NCI-H187 (cell line): ENCODE results near the gene HGS.

Source experiments
- DNase-seq, 2 experiments: peaks; one replicate each; lab custom pipeline; 2025; lab: John Stamatoyannopoulos, UW

HGS gene

DNA sequence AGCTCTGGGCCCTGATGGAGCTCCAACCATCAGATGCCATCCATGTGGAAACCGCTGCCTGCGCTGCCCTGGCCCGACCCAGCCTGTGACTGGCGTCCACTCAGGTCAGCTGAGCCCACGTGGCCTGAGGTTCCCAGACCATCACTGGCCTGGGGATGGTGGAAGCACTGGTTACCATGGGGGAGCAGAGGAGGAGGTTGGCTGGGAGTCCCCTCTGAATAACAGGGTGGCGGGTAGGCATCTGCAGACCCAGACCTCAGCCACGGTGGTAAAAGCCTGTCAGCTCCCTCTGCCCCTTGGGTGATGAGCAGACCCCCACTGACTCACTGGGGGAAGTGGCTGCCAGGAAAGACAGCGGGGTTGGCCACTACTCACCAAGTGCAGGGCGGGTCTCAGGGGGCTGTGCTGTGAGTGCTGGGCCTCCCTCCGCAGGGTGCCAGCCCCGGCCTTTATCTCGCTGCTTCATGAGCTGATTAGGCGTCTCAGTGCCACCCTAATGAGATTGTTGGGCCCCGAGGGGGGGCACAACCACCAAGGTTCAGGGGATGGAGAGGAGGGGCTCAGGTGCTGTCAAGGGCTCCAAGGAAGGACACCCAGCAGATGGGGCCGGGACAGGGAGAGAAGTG is 27.6 kb upstream of the HGS start, which contains the start of gene PDE6G:
Gene PDE6G (minus strand): TSS at position 425 of the 626 bp plus-strand sequence. CDS start 3,237 bp downstream, outside the sequence.
- no peak for DNase-seq

DNA sequence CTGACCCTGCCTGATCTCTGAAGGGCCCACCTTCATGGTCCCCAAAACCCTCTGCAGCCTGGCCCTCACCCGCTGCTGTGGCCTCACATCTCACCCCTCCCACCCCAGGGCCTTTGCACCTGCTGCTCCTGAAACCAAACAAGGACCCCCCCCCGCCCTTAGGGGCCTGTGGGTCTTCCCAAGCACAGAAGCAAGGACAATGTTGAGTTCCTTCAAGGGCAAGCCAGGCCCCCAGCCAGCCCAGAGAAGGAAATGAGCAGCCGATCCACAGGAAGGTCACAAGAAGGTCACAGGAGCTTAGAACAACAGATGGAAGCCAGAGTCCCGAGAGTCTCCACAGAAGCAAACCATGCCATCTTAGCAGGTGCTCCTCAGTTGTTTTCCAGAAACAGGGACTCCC is 27.0 kb upstream of the HGS start:
- no peak for DNase-seq

DNA sequence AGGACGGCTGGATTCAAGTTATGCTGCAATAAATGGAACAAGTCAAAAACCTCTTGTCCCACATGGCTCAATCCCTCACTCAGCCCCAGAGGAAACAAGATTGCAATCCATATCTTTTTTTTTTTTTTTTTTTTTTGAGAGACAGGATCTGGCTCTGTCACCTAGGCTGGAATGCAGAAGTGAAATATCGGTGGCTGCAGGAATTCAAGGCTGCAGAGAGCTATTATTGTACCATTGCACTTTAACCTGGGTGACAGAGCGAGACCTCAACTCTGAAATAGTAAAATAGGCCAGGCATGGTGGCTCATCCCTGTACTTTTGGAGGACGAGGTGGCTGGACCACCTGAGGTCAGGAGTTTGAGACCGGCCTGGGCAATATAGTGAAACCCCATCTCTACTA is 24.8 kb upstream of the HGS start:
- DNase-seq = no peak

GRCh38 chr17:81660441-81660840 is 23.4 kb upstream of the HGS start:
- DNase-seq = no peak

DNA sequence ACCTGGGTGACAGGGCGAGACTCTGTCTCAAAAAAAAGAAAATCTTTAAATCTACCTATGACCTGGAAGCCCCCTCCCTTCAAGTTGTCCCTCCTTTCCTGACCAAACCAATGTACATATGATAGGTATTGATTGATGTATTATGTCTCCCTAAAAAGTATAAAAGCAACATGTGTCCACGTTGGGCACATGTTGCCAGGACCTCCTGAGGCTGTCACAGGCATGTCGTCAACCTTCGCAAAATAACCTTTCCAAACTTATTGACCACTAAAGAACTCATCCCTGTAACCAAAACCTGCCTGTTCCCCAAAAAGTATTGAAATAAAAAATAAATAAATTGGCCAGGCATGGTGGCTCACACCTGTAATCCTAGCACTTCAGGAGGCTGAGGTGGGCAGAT is 21.8 kb upstream of the HGS start:
- no peak for DNase-seq

DNA sequence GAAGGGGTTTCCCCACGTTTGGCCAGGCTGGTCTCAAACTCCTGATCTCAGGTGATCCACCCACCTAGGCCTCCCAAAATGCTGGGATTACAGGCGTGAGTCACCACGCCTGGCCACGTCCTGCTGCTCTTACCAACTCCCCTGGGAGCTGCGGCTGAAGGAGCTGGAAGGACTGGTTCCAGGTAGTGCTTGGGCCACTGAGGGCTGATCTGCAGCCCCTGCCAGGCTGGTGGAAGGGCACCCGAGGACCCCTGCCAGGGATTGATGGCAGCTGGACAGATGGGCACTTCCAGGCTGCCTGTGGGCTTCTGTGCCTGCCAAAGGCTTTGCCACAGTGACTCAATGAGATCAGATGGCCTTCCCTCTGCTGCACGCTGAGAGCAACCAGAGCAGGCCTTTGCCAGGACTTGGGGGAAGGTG is 19.8 kb upstream of the HGS start:
- DNase-seq = no peak

DNA sequence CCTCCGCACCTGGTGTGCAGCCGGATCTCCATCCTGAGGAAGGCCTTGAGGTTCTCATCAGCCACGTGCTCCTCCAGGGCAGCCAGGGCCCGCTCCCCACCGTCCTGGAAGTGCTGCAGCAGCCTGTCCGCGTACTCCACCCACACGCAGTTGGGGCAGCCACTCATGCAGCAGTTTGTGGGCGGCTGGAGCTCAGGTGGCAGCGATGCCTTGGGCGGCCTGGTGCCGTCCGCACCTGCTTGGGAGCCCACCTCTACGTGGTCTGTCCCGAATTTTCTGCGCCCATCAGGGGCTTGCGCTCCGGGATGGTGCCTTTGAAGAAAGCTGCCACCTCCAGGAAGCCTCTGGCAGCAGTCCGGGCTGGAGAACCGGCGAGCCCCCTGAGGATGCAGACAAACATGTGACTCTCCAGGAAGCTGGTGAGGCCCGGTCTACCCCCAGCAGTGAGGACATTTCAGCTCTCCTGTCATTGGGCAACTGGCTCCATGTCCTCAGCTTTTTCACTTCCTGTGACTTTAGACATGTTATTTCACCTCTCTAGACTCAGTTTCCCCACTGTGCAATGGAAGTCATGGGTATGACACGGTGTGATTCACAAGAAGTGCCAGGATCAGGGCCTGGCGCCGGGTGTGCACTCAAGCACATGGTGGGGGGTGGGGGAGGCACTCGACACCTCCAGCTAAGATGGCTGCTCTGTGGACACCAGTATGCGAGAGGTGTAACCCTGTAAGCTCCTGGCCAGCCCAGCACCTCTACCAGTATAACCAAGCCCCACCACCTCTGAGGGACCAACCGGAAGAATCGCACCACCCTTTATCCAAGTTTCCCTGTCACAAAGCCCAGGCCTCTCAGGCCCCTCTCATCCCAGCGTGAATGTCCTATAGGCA is 18.4 kb upstream of the HGS start:
- no peak for DNase-seq

- DNase-seq = no peak
These were observed 17.8 kb upstream of the HGS start for GRCh38 chr17:81666092-81666341.

DNA sequence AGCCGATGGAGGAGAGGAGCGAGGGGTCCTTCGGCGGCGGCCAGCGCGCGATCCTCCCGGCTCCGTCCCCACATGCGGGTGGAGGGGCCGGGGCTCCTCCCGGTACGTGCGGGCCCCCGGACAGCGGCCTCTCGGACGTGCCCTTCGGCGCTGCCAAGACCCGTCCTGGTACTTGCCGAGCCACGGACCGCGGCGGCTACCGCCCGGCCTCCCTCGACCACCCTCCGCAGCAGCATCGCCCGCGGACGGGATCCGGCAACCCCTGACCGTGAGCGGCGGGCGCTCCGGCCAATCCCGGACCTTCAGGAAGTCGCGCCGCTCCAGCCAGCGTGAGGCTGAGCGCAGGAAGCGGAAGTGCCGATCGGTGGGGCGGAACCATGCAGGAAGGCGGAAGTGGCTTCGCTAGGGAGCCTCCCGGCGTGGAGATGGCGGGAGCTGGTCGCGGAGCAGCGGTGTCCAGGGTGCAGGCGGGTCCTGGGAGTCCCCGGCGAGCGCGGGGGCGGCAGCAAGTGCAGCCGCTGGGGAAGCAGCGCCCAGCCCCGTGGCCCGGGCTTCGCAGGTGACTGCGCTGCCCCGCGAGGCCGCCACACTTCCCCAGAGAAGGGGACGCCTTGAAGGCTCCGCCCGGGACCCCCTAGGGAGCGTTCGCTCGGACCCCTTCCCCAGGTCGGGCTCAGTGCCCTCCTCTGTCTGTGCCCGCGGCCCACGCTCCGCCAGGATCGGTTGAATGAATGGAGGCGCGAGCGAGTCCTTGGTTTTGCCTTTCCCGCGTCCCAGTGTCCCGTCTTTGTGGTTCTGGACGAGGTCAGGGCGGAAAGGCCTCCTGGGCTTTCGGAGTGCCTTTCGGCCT is 17.2 kb upstream of the HGS start, which contains the start of the genes CCDC137 and OXLD1:
Gene CCDC137 (plus strand): TSS at position 396 of the 850 bp plus-strand sequence. CDS start 30 bp downstream, at position 426.
Gene OXLD1 (minus strand): TSS at position 264 of the 850 bp plus-strand sequence. CDS start 28 bp downstream, at position 236.
- DNase-seq = peak; percentile 73 to 87

DNA sequence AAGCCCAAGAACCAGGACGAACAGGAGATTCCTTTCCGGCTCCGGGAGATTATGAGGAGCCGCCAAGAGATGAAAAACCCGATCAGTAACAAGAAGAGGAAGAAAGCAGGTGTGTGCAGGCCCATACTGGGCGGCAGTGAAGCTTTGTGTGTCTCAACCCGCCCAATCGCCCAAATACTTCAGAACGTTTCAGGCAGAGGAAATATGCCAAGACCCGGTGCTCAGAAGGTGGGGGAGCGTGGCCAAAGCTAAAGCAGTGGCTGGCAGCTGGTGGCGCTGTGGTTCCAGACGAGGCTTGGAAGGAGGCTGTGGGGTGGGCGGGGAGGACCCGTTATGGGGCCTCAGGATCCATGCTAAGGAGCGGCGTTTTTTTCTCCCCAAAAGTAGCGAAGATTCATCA is 16.1 kb upstream of the HGS start:
- no peak for DNase-seq

- no peak for DNase-seq
These were observed 11.3 kb upstream of the HGS start for GRCh38 chr17:81672504-81672903.

DNA sequence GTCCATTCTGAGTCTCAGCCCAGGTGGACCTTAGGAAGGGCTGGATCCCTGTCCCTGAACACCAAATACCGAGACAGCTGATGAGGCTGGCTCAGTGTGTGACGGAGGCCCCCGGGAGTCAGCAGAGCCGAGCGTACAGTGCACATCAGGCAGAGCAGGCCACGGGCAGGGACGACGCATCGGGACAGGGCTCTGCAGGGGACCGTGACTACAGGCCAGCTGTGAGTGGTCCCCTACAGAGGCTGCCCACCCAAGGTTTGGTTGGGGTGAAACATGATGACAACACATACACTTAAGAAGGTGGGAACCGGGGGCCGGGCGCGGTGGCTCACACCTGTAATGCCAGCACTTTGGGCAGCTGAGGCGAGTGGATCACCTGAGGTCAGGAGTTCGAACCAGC is 10.9 kb upstream of the HGS start:
- no peak for DNase-seq

- DNase-seq = no peak
These were observed 10.1 kb upstream of the HGS start for GRCh38 chr17:81673561-81674258.

DNA sequence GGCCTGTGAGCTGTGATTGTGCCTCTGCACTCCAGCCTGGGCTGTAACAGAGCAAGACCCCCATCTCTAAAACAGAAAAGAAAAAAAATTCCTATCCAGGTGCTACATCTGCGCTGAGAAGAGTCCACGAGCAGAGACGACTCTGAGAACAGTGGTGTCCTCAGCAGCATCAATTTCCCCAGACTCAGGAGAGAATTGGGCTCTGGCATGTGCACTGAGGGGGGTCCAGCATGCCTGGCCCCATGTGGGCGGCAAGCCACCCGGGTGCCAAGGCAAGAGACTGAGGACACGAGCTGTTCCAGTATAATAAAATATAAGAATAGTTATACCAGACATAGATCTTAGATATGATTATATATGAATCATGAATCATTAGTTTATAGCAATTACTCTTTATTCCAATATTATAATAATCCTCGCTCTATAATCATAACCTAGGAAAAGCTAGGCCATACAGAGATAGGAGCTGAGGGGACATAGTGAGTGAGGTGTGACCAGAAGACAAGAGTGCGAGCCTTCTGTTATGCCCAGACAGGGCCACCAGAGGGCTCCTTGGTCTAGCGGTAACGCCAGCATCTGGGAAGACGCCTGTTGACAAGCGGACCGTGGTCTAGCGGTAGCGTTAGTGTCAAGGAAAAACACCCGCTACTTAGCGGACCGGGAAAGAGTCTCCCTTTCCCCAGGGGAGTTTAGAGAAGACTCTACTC is 8.1 kb upstream of the HGS start:
- DNase-seq = peak in 1 of 2 experiments; percentile 9

DNA sequence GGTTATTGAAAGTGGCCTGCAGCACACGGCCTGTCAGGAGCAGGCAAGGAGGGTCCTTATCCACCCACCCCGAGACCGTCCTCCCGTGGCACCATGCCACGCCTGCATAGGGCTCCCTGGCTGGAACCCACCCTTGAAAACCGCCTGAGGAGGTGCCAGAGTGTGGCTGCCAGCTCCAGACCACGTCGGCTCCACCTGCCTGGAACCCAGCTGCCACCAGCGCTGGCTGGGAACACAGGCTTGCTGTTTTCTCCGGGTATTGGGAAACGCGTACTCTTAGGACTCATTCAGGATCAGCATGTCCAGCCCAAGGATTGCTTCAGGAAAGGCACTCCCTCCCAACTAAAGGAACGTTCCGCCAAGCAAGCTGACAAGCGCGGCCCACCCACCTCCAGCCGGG is 6.9 kb upstream of the HGS start:
- no peak for DNase-seq

DNA sequence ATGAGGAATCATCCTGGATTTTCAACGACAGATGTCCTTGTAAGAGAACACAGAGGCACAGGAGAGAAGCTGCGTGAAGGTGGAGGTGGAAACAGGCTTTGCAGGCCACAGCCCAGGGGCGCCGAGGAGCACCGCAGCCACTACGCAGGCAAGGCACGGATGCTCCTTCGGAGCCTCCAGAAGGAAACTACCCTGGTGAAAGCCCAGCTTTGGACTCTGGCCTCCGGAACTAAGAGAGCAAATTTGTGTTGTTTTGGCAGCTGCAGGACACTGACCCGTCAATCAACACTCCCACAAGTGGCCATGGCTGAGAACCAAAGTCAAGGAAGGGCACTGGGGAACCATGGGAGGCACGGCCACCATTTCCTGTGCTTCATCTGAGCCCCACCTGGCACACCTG is 3.7 kb upstream of the HGS start:
- no peak for DNase-seq

DNA sequence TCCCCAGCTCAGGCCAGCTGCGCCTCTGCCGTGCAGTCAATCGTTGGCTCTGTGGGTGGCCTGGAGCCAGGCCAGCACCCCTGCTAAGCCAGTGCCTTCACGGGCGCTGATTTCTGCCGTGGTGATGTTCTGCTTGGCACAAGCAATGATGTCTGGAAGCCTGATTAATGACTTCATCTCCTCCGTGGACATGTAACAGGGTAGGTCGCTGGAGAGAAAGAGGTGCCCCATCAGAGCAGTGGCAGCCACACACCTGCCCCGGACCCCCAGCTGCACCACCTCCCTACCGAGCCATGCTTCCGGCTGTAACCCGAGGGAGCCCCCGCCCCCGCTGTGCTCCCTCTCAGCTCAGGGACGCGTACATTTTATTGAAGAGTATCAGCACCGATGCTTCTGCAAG is 2.1 kb upstream of the HGS start:
- no peak for DNase-seq

- no peak for DNase-seq
These were observed 1.1 kb upstream of the HGS start for GRCh38 chr17:81682565-81683207.

DNA sequence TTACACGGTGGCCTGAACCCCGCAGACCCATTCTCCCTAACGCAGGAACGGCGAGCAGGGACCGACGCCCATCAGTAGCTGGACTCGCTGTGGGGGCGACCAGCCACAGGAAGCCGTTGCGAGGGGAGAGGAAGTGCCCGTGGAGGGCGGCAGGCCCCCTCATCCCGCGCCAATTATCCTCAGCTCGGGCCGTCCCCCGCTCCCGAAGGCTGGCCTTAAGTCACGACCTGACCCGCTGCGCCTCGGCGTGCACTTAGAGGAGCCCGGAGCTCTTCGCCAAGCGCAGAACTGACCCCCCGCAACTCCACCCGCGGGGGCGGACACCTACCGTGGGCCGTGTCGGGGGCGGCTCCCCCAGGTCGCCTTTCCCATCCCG is 615 bp upstream of the HGS start:
- DNase-seq = no peak

GRCh38 chr17:81684442-81684911 is 666 bp downstream of the HGS start:
- no peak for DNase-seq

- no peak for DNase-seq
These were observed 1.3 kb downstream of the HGS start for GRCh38 chr17:81685108-81685507.
